Glutamatergic neuron (in vitro differentiated cells): Measurements from ENCODE around the gene MASP1. TPM values are rescaled to one million over a fixed set of nuclear protein-coding genes. Genes with fewer than 3 reads are reported as not detected.

ENCODE experiments used
- DNase-seq: peaks from one replicate; pipeline ENCODE4 v3.0.0; 2022
- H3K27ac Mint-ChIP-seq: one replicate; pipeline ENCODE4 v1.8.0; 2020; ENCODE audit warnings: mild to moderate bottlenecking, mixed read lengths, inconsistent platforms; ENCODE audit not compliant: unreplicated experiment
- H3K27me3 Mint-ChIP-seq: one replicate; pipeline ENCODE4 v1.8.0; 2020; ENCODE audit warnings: mild to moderate bottlenecking, moderate library complexity, mixed read lengths, inconsistent platforms; ENCODE audit not compliant: unreplicated experiment
- H3K36me3 Mint-ChIP-seq: one replicate; pipeline ENCODE4 v1.8.0; 2020; ENCODE audit warnings: mild to moderate bottlenecking, mixed read lengths, inconsistent platforms; ENCODE audit not compliant: unreplicated experiment
- H3K4me1 Mint-ChIP-seq: one replicate; pipeline ENCODE4 v1.8.0; 2020; ENCODE audit warnings: mild to moderate bottlenecking, low read depth, mixed read lengths, inconsistent platforms; ENCODE audit not compliant: unreplicated experiment
- H3K4me3 Mint-ChIP-seq: one replicate; pipeline ENCODE4 v1.8.0; 2020; ENCODE audit warnings: mild to moderate bottlenecking, mixed read lengths, inconsistent platforms; ENCODE audit not compliant: unreplicated experiment
- H3K9me3 Mint-ChIP-seq: one replicate; pipeline ENCODE4 v1.8.0; 2020; ENCODE audit warnings: mild to moderate bottlenecking, moderate library complexity, mixed read lengths, inconsistent platforms; ENCODE audit not compliant: unreplicated experiment
- total RNA-seq: library from RNA; stranded (reverse); fragmentation: NEBNext Ultra II Directional; extraction: Animal tissue kit (Norgen Biotek cat#: 25700); gene quantifications from one replicate; pipeline ENCODE4 v1.2.1, GENCODE V29; 2021; ENCODE audit not compliant: unreplicated experiment
- TF ChIP-seq, protein P1 (sequence below): fragments of 200-600 bp; sonication (generic); IDR thresholded peaks from one replicate; pipeline ENCODE4 v1.5.0; 2021; ENCODE audit not compliant: partially characterized antibody, unreplicated experiment

MASP1 gene
- total RNA-seq, 1 donor from 2014 or later: 1.7 TPM

- no peak overlapping the region for H3K4me3 Mint-ChIP-seq
- peaks cover 5% of the 10 kb centered on the region for H3K27me3 Mint-ChIP-seq
- no peak overlapping the region for H3K27ac Mint-ChIP-seq
- DNase-seq: no peak
- H3K9me3 Mint-ChIP-seq: no peaks in the 10 kb centered on the region
- peaks cover 9% of the 10 kb centered on the region for H3K4me1 Mint-ChIP-seq
- TF ChIP-seq, protein P1, sequence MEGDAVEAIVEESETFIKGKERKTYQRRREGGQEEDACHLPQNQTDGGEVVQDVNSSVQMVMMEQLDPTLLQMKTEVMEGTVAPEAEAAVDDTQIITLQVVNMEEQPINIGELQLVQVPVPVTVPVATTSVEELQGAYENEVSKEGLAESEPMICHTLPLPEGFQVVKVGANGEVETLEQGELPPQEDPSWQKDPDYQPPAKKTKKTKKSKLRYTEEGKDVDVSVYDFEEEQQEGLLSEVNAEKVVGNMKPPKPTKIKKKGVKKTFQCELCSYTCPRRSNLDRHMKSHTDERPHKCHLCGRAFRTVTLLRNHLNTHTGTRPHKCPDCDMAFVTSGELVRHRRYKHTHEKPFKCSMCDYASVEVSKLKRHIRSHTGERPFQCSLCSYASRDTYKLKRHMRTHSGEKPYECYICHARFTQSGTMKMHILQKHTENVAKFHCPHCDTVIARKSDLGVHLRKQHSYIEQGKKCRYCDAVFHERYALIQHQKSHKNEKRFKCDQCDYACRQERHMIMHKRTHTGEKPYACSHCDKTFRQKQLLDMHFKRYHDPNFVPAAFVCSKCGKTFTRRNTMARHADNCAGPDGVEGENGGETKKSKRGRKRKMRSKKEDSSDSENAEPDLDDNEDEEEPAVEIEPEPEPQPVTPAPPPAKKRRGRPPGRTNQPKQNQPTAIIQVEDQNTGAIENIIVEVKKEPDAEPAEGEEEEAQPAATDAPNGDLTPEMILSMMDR: no peak
- H3K36me3 Mint-ChIP-seq: no peaks in the 10 kb centered on the region
Measured at GRCh38 chr3:187277129-187277462, 14.4 kb downstream of the MASP1 start.

- Mint-ChIP-seq H3K27me3 (peaks cover 4% of the 10 kb centered on the region), H3K36me3 (no peaks in the 10 kb centered on the region), H3K4me3 (no peak overlapping the region), H3K4me1 (peaks cover 9% of the 10 kb centered on the region), H3K27ac (no peak overlapping the region), H3K9me3 (no peaks in the 10 kb centered on the region)
- TF ChIP-seq, protein P1: no peak
- DNase-seq: no peak
Measured at GRCh38 chr3:187276397-187277128, 15.0 kb downstream of the MASP1 start.

- peak; percentile 26 for DNase-seq
- H3K4me1 Mint-ChIP-seq: peaks cover 9% of the 10 kb centered on the region
- H3K9me3 Mint-ChIP-seq: peaks cover 2% of the 10 kb centered on the region
- H3K36me3 Mint-ChIP-seq: peaks cover 7% of the 10 kb centered on the region
- no peak overlapping the region for H3K27ac Mint-ChIP-seq
- TF ChIP-seq, protein P1: no peak
- H3K27me3 Mint-ChIP-seq: peaks cover 2% of the 10 kb centered on the region
- no peak overlapping the region for H3K4me3 Mint-ChIP-seq
Measured at GRCh38 chr3:187274977-187275338, 16.6 kb downstream of the MASP1 start.

- Mint-ChIP-seq H3K27me3 (peaks cover 2% of the 10 kb centered on the region), H3K27ac (no peak overlapping the region), H3K9me3 (peaks cover 2% of the 10 kb centered on the region), H3K4me1 (peaks cover 9% of the 10 kb centered on the region), H3K36me3 (peaks cover 8% of the 10 kb centered on the region), H3K4me3 (no peak overlapping the region)
- TF ChIP-seq, protein P1: no peak
- DNase-seq: no peak
Measured at GRCh38 chr3:187274315-187274976, 17.1 kb downstream of the MASP1 start.

DNA sequence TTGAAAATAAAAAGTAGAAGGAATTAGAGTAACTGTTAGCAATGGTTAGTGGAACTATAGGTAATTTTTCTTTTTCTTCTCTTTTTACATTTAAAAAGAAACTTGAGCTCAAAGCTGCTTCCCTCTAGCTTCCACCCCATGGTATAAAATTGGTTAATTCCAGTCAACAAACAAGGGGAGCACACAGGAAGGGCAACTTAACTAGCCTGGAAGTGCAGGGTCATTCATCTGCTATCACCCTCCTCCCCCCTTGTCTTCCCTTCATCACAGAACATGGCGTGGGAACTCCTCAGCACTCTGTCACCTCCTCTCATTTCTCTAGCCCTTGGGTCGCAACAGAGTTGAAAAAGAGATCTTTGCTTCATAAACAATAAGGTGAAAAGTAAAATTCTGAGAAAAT lies 20.0 kb downstream of the MASP1 start:
- H3K4me3 Mint-ChIP-seq: no peak overlapping the region
- H3K9me3 Mint-ChIP-seq: peaks cover 2% of the 10 kb centered on the region
- H3K36me3 Mint-ChIP-seq: peaks cover 8% of the 10 kb centered on the region
- no peak overlapping the region for H3K27ac Mint-ChIP-seq
- TF ChIP-seq, protein P1: no peak
- peaks cover 9% of the 10 kb centered on the region for H3K4me1 Mint-ChIP-seq
- H3K27me3 Mint-ChIP-seq: peaks cover 2% of the 10 kb centered on the region
- no peak for DNase-seq
